ENCODE data around the gene UBE3D.

- TF ChIP-seq TEAD4 (IDR thresholded peaks at IDR 0.05; ENCODE audit: low read depth, low read length) (no peak), CTCF (IDR thresholded peaks at IDR 0.05; ENCODE audit: control extremely low read depth in 1 of 3, insufficient read depth in 1 of 3, low read depth in 1 of 3, low read length in 3 of 3) (no peak), POLR2A (IDR thresholded peaks at IDR 0.05; ENCODE audit: control extremely low read depth in 1 of 2, low read depth in 2 of 2, low read length in 2 of 2) (no peak), POLR2AphosphoS5 (IDR thresholded peaks at IDR 0.05; ENCODE audit: low read depth, low read length) (no peak), EP300 (IDR thresholded peaks at IDR 0.05; ENCODE audit: borderline replicate concordance in 1 of 2, low read depth in 2 of 2, low read length in 2 of 2) (no peak)
Observed at GRCh38 chr6:83086751-83087150, 21.1 kb upstream of the UBE3D start.

Data from H1 (cell line).